Upper lobe of left lung (tissue), 4 donors: ENCODE results near the gene PRKG1.

ENCODE experiments used
- CTCF ChIP-seq, 6 experiments: fragments of 450-650 bp in 4 of 6; fragments of 200-600 bp in 2 of 6; sonication (generic) in 2 of 6; IDR thresholded peaks; one replicate each; pipeline ENCODE4 v1.5.1; 2016 to 2019; ENCODE audit warnings: antibody characterized with exemption in 6 of 6
- POLR2AphosphoS5 ChIP-seq, 2 donors: sonication (generic); formaldehyde crosslinking; IDR thresholded peaks; one replicate each; pipeline ENCODE4 v1.5.1; 2017; ENCODE audit warnings: antibody characterized with exemption in 2 of 2

- TF ChIP-seq POLR2AphosphoS5 (IDR thresholded peaks at IDR 0.05) (no peak), CTCF (IDR thresholded peaks at IDR 0.05) (no peak)
Observed at GRCh38 chr10:51169111-51169510, 94.8 kb downstream of the PRKG1 start.
